ENCODE results near the gene HOMER3.

The HOMER3 gene

DNA sequence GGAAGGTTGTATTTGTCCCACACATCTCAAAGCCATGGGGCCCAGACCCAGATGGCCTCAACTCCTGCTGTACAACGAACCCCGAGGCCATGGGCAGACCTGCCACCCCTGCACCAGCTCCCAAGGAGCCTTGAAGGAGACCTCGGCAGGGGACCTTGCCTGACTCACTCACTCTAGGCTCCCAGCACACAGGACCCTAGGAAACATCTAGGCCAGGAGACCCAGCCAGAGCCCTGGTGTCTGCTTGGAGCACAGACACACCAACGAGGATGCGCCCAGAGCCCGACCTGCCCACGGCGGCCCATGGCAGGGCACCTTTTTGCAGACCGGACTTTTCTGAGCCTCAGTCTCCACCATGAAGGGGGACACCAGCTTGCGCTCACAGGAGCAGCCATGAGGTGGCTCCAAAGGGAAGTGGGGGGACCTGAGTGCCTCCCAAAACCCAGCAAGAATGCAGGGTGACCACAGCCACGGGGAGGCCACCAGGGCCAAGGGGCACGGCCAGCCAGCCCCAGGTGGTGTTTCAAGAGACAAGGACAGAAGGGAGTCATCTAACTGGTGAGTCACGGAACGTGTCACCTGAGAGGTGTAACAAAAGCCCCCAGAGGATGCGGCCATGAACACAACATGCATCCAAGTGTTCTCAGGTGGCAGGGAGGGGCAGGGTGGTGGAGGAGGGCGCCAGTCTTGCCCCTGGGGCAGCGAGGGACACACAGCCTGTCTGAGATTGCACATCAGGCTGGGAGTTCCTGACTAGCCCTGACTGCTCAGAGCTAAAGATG lies 40.1 kb downstream of the HOMER3 start:
- no peak for DNase-seq

DNA sequence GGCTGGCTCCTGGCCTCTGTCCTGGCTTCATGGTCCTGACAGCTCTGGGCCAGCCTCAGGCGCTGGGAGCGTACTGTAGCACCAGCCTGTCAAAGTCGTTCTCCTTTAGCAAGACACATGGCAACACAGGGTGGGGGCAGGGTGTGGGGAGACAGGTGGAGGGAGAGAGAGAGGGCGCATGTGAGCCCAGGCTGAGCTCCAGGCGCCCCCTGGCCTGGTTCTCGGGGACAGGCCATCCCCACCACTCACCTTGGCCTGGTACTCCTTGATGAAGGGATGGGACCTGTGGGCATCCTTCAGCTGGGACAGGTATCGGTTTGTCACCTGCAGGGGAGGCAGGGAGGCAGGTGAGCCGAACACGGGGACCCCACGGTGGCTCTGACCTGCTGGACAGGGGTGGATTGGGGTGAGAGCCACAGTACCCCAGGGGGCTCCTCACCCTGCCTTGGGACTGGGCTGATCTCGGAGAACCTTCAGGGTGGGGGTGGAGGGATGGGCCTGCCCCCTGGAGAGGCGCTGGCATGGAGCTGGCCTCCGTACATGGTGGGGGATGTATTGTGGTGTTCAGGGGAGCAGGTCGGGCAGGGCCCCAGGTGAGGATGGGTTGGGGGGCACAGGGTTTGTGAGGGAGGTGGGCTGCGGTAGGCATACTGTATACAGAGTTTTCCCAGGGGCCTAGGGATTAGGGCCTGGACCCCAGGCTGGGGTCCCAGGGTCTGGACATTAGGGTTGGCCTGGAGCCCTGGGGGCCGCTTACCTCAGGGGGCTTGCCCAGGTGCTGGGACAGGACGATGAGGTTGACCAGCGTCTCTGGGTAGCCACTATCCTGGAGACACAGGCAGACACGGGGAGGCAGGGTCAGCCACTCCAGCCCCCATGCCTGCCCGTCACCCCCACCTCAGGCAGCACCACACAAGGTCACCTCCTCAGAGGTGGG lies 41.1 kb downstream of the HOMER3 start:
- DNase-seq: no peak

DNA sequence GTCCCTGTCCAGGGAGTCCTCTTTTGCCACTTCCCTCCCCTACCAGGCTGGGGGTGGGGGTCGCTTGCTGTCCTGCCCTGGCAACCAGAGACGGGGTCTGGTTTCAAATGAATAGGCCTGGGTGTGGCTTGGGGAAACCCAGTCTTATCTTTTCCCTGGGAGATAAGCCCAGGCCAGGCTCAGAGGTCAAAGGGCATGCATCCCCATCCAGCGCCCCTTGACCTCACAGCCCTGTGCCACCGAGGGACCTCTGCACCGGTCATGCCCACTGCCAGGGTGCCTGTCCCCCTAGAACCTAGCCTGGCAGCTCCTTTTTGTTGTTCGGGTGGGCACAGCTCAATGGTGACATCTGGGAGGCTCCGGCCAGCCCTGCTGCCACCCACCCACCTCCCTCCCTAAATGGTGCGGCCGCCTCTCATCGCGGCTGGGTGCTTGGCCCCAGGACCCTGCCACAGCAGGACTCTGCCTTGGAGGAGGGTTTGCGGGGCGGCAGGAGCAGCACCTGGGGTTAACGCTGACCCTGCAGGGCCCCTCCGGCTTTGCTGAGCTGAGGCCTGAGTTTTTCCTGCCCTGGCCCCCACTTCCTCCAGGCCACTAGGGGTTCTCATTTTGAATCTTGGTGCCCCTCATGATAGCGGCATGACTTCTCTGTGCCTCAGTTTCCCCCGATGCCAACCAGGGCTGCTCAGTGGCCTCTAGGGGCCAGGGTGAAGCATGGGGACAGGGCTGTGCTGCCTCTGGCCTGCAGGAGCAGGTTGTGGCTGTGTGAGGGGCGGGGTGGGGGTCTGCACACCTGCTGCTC lies 42.2 kb downstream of the HOMER3 start:
- DNase-seq: no peak

DNA sequence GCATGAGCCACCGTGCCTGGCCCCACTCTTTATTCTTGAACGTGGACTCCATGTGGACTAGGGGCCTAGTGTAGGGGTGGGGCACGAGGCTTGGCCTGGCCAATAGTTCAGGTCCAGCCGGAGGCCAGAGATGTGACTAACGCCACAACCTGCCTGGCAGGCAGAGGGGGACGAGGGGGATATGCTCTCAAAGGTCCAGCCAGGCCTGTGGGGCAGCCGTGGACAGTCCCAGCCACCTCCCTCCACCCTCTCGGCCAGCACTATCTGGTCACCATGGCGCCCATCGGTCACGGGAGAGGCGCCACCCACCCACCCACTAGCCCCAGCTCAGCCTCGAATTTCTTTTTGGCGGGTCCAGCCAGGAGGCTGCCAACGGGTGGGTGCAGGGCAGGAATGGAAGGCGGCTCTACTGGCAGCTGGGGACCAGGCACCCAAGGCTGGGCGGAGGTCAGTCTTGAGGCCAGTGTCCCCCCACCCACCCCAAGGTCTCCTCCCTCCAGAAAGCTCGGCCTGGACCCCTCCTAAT lies 42.9 kb downstream of the HOMER3 start:
- DNase-seq: no peak

DNA sequence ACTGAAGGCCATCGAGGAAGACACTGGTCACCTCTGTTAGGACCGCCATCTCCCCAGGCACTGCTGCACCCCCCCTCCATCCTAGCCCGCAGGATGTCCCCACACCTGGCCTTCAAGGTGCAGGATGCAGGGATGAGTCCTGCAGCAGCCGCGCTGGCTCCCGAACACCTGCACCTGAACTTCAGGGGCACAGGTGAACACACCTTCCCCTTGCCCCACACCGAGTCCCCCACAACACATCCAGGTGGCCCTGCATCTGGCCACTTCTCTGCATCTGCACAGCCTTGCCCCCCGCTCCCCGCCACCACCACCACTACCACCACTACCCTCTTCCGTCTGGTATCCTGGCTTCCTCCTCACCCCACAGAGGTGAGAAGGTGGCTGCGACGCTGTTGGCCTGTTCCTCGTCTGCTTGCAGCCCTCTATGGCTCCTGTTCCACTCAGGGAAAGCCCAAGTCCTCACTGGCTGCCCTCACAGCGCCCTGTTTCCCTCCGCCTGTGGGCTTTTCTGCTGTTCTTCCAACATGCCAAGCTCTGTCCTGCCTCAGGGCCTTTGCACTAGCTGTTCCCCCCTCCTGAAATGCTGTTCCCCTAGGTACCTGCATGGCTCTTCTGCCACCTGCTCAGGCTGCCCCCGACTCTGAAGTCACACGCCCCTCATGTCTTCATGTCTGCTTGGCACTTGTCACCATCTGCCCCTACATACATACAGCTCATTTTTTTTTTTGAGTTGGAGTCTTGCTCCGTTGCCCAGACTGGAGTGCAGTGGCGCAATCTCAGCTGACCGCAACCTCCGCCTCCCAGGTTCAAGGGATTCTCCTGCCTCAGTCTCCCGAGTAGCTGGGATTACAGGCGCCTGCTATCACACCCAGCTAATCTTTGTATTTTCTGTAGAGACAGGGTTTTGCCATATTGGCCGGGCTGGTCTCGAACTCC lies 43.7 kb downstream of the HOMER3 start:
- no peak for DNase-seq

DNA sequence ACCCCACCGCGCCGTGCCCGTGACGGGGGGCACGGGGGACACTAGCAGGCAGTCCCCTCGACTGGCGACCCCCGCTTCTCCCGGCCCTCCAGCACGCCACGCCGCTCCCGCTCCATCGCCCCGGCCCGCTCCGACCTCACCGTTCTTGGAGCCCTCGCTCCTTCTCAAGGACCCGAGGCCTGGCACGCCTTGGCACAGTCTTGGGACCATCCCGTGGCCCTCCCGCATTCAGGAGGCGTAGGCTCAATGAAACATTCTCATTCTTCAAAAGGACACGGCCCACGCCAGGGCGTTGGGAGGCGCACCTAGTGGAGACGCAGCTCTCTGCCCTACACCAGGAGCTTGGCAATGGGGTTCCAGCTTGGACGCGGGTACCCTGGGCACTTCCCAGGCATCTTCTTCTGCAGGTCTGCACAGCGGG lies 44.6 kb downstream of the HOMER3 start:
- DNase-seq: no peak

DNA sequence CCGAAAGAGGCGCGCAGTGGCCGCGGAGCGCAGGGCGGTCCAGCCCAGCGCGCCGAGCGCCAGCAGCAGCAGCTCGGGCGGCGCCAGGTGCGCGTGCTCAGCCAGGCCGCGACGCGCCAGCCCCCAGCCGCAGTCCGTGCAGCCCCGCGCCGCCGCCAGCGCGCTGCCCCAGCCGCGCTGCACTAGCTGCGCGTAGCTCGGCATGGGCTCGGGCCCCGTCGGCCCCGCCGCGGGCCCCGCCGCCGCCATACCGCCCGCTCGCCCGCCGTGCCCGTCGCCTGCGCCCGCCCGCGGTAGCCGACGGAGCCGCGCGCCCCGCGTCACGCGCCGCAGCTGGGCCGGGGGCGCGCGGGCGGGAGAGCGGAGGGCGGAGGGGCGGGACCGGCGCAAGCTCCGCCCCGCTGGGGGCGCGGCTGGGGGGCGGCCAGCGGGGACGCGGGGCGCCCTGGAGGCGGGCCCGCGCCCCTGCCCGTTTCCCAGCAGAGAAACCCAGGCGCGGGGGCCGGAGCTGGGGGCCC lies 45.1 kb downstream of the HOMER3 start, which contains the start of gene CERS1:
Gene CERS1, minus strand, starts transcription at position 335 of the 518 bp plus-strand sequence. Its CDS starts 86 bp downstream, at position 249.
- no peak for DNase-seq

DNA sequence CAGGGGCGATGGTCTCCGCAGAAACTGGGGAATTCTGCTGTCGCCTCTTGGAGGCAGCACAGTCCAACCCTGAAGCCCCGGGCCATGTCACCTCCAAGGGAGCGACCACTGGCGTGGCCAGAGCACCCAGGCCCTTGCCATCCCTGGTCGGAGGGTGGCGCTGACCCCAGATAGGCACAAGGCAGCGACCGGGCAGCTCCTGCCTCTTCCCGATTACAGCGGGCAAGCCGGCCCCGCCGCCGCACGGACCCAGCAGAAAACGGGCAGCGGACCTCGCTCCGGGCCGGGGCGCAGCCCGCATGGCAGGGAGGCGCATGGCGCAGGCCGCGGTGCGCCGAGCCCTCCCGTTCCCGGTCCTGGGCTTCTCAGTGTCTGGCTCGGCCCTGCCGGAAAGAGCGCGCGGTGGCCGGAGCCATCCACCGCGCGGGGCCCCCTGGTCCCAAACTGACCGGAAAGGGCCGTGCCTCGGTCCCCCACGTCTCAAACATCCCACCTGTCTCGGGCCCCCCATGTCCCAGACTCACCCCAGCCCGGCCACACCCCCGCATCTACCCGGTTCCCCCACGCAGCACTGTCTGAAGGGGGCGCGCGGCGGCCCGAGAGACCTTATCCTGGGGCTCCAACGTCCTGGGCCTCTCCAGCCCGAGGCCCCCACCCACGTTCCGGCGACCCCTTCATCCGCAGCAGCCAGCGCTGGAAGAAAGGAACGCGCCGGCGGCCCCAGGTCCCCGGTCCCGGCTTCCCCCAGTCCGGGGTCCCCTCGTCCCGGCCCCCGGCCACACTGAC lies 45.8 kb downstream of the HOMER3 start:
- peak; percentile 28 for DNase-seq

DNA sequence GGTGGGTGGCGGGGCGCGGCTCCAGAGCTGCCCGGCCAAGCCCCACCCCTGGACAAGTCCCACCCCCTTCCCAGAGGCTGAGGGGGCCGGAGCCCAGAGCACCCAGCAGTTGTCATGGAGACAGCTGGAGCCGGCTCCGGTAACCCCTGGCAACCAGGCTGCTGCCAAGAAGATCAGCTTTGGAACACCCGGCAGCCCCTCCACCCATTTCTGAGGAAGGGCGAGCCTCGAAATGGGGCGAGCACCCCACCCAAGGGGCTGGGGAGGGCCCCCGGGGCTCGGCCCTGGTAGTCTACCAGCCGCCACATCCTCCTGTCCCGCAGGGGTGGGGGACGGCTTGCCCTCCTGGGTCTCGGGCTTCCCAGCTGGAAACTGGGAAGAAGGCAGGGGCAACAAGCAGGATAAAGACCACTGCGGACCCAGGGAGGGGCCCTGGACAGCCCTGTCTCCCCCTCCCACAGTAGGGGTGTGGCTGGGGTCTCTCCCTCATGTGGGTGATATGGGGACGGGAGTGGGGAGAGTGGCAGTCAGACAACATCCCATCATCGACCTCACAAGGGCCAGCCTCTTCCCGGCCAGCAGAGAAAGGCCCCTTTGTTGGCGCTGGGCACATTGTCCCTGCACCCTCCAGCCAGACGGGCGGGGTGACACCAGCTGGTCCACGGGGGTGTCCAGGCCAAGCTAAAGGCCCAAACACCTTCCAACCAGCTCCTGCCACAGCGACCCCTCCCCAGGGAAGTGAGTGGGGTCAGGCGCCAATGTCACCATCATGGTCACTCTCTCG lies 46.6 kb downstream of the HOMER3 start:
- DNase-seq: peak; percentile 34

DNA sequence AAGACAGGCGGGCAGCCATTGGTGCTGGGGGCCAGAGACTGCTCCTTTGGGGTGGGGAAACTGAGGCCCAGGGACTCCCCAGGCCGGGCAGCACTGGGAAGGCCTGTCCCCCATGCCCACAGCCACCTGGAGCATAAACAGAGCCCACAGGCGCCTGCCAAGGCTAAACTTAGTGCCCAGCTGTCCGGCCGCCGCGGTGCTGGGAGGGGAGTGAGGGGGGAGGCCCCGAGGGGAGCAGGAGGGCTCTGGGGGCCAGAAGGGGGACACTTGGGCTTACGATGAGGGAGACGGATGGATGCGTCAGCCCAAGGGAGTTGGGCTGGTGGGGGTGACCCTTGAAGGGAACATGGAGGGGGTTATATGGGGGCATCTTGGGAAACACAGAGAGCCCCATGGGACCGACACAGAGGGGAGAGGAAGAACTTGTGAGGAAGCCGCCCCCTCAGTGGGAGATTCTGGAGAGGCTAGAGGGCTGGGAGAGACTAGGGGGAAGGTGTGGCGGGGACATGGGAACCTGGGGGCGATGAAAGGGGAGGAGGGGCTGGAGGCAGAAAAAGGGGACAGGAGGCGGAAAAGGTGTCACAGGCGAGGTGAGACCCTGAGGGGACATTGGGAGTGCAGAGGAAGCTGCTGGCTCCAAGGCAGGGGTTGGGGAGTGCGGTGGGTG lies 47.3 kb downstream of the HOMER3 start:
- no peak for DNase-seq

DNA sequence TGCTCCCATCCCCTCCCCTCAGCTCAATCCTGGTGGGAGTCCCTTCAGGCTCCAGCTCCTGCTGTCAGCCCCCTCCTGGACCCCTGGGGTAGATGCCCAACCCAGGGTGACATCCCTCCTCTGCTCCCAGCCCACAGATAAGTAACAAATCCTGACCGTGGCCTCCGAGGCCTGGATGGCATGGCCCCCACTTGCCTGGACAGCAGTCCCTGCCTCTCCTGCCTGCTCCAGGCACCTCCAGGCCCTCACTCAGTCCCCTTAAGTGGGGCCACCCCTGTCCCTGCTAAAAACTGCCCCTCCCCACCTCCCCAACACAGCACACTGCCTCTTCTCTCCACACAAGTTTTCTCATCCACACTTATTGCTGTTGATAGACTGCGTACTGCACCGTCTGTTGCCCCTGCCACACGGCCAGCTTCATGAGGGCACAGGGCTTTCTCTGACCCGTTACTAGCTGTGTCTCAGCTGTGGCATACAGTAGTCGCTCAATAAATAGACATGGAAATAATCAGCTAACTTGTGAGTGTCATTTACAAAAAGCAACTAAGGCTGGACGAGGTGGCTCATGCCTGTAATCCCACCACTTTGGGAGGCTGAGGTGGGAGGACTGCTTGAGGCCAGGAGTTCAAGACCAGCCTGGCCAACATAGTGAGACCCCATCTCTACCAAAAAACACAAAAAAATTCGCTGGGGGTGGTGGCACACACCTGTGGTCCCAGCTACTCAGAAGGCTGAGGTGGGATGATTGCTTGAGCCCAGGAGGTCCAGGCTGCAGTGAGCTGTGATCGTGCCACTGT lies 50.9 kb downstream of the HOMER3 start:
- DNase-seq: no peak

DNA sequence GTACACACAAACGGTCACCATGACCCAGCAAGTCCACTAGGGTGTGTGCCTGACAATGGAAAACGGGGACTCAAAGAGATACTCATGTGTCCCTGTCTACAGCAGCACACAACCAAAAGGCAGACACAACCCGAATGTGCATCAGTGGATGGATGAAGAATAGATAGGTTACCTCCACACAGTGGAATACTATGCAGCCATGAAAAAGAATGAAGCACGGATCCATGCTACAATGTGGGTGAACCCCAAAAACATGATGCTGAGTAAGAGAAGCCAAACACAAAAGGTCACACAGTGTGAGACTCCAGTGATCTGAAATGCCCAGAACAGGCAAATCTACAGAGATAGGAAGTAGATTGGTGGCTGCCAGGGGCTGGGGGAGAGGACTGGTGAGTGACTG lies 54.0 kb downstream of the HOMER3 start:
- no peak for DNase-seq

DNA sequence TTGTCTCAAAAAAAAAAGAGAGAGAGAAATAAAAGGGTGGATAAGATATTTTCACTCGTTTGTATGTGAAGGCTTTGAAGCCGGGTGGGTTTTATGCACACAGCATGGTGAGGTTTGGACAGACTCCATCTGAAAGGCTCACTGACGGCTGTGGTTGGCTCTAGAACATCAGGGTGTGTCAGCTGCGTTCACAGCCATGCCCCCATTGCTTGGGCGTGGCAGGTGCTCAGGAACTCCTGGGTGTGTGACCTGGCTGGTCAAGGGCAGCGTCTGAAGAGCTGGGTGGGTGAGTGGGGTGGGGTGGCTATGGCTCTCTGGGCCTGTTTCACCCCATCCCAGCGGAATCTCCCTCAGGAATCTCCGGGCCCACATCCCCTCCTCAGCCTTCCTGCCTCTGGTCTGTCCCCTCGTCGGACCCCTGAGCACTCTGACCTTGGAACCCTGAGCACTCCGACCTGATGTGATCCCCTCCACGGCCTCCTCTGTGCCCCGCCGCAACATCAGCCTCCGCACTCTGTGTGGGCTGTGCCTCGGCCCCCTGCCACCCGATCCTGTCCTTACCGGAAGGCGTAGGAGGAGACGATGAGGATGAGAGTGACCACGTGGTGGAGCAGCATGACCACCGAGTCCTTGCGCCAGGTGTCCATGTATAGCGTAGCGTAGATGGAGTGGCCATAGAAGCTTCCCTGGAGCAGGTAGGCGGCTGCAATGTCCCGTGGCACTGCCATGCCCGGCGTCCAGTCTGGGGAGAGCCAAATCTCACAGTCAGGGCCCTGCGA lies 57.3 kb downstream of the HOMER3 start:
- peak; percentile 47 for DNase-seq

DNA sequence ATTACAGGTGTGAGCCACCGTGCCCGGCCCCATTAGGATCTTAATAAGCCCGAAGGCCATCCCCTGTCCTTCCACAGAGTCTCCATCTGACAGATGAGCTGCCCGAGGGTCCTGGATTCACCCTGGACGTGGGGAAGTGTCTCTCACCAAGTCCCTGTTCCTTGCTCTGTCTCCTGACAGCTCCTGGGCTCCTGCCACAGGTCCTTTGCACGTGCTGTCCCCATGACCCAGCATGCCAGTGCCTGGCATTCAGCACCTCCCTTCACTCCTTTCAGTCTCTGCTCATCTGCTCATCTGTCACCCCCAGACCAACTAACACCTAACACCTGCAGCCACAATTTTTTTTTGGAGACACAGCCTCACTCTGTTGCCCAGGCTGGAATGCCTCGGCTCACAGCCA lies 59.5 kb downstream of the HOMER3 start:
- no peak for DNase-seq

DNA sequence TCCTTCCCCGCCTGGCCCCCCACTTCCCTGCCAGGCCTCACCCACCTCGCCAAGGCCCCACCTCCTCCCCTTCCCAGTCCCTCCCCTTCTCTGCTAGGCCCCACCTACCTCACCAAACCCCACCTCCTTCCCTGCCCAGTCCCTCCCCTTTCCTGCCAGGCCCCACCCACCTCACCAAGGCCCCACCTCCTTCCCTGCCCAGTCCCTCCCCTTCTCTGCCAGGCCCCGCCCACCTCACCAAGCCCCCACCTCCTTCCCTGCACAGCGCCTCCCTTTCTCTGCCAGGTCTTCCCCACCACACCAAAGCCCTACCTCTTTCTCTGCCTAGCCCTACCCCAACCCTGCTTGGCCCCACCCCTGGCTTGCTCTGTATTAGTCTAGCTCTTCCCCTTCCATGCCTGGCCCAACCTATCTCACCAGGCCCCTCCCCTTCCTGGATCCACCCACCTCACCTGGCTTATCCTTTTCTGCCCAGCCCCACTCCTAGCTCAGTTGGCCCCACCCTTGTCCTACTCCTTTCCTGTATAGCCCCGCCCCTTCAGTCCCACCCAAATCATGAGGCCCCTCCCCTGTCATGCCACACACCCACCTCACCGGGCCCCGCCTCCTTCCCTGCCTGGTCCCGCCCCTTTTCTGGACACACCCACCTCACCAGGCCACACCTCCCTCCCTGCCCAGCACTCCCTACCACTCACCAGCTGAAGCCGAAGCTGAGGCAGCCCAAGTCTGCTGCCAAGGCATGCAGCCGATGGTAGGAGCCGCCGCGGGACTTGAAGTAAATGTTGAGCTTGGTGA lies 61.2 kb downstream of the HOMER3 start:
- peak; percentile 70 for DNase-seq

Measured in hematopoietic multipotent progenitor cell treated with erythropoietin and hydrocortisone succinate and interleukin-3 and kit ligand, for 8 days (in vitro differentiated cells).